ENCODE results near the gene STUB1.

The STUB1 gene

GRCh38 chr16:645852-646678 lies 34.1 kb upstream of the STUB1 start:
- no peak for DNase-seq

- no peak for DNase-seq
These were observed 33.5 kb upstream of the STUB1 start for GRCh38 chr16:646679-647172.

GRCh38 chr16:647173-647902 lies 32.9 kb upstream of the STUB1 start:
- DNase-seq = no peak

GRCh38 chr16:648071-648780 lies 32.0 kb upstream of the STUB1 start:
- no peak for DNase-seq

GRCh38 chr16:648781-649589 lies 31.2 kb upstream of the STUB1 start, which contains the start of gene WDR90:
TSS of gene WDR90 (plus strand) at chr16:649365. CDS start at chr16:649417, 52 bp downstream.
- DNase-seq = peak; percentile 39

- no peak for DNase-seq
These were observed 30.6 kb upstream of the STUB1 start for GRCh38 chr16:649631-650030.

GRCh38 chr16:651844-652243 lies 28.4 kb upstream of the STUB1 start:
- DNase-seq = no peak

GRCh38 chr16:652454-653305 lies 27.5 kb upstream of the STUB1 start:
- DNase-seq = no peak

- no peak for DNase-seq
These were observed 26.2 kb upstream of the STUB1 start for GRCh38 chr16:654034-654433.

GRCh38 chr16:657487-657886 lies 22.7 kb upstream of the STUB1 start:
- DNase-seq = no peak

- no peak for DNase-seq
These were observed 21.3 kb upstream of the STUB1 start for GRCh38 chr16:658679-659571.

GRCh38 chr16:659618-660017 lies 20.6 kb upstream of the STUB1 start:
- DNase-seq = no peak

GRCh38 chr16:660132-660458 lies 20.1 kb upstream of the STUB1 start:
- DNase-seq = no peak

- DNase-seq = no peak
These were observed 19.6 kb upstream of the STUB1 start for GRCh38 chr16:660459-661183.

GRCh38 chr16:661184-661821 lies 18.9 kb upstream of the STUB1 start:
- DNase-seq = no peak

GRCh38 chr16:662095-662494 lies 18.1 kb upstream of the STUB1 start:
- no peak for DNase-seq

- DNase-seq = no peak
These were observed 17.6 kb upstream of the STUB1 start for GRCh38 chr16:662597-662996.

- no peak for DNase-seq
These were observed 13.6 kb upstream of the STUB1 start for GRCh38 chr16:666572-666971.

GRCh38 chr16:667113-667779 lies 13.0 kb upstream of the STUB1 start:
- no peak for DNase-seq
